ENCODE results near the gene AMFR.
"Not testable (repeated sequence)": the region's sequence is repeated elsewhere in the genome, so short reads cannot be mapped to it uniquely, and the experiment has no call there.

The AMFR gene

DNA sequence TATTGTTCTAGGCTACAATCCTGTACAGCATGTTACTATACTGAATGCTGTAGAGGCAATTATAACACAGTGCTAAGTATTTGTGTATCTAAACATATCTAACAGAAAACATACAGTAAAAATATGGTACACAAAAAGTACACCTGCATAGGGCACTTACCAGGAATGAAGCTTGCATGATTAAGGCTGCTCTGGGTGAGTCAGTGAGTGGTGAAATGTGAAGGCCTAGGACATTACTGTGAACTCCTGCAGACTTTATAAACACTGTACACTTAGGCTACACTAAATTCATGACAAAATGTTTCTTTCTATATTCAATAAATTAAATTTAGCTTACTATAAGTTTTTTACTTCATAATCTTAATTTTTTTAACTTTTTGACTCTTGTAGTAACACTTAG, 37.1 kb downstream of the AMFR start:
- H3K4me3 ChIP-seq (ENCODE audit: low read length): no peak overlapping the region
- no peak for TF ChIP-seq ZNF274 (IDR thresholded peaks at IDR 0.05; ENCODE audit: low read depth, low read length)

DNA sequence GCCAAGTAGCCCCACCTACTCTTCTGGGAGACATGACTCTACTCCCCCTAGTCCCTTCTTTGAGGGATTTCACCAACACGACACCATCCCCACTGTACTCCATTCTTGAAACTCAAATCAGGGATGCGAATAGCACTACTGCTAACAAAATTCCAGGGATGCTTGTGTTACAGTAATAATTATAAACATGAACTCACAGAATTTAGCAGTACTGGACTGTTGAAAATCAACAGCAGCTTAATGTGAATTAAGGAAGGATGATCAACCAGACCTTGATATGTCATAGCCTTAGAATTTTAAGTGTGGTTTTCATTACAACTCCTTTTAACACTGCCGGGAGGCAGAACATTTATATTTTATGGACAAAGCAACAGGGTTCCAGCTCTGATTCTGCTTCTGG, 37.9 kb downstream of the AMFR start:
- TF ChIP-seq ZNF274 (IDR thresholded peaks at IDR 0.05; ENCODE audit: low read depth, low read length): no peak
- no peak overlapping the region for H3K4me3 ChIP-seq (ENCODE audit: low read length)

DNA sequence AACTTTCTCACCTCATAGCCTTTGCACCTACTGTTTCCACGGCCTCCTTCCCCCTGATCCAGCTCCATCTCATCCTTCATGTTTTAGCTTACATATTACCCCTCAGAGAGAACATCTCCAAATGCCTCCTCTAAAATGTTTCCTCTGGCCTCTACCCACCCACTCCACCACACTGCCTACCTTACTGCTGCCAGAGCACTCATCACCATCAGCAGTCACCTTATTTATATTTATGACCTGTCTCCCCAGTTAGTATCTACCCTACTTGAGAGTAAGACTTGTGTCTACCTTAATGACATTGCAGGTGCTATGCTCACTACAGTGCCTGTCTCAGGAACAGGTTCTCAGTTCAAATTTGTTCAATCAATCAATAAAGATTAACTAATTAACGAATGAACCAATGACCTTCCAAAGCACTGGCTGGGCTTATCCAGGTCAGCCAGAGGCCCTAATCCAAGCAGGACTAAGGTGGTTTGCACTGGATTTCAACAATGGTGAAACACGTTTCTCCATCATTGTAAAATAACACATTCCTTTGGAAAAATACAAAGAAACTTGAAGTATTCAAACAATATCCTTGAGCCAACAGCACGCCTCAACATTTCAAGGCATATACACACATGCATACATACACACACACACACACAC, 41.1 kb downstream of the AMFR start:
- no peak for TF ChIP-seq ZNF274 (IDR thresholded peaks at IDR 0.05; ENCODE audit: low read depth, low read length)
- no peak overlapping the region for H3K4me3 ChIP-seq (ENCODE audit: low read length)

DNA sequence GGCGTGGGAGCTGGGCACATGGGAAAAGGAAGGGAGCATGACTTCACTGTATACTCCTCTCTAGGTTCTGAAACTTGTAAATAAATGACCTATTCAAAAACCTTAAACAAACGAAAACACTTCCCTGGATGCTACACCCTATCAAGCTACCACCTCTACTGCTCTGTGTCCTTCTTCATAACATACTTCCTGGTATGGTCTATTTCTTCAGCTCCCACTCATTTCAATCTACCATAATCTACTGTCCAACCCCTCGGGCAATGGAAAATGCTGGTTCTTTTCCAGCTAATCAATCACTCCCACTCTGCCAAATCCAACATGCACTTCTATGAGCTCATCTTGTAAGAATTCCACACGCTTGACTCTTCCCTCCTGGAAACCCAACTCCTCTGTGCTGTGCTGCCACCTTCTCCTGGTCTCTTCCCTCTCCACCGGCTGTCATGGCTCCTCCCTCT, 42.4 kb downstream of the AMFR start:
- TF ChIP-seq ZNF274 (IDR thresholded peaks at IDR 0.05; ENCODE audit: low read depth, low read length): no peak

DNA sequence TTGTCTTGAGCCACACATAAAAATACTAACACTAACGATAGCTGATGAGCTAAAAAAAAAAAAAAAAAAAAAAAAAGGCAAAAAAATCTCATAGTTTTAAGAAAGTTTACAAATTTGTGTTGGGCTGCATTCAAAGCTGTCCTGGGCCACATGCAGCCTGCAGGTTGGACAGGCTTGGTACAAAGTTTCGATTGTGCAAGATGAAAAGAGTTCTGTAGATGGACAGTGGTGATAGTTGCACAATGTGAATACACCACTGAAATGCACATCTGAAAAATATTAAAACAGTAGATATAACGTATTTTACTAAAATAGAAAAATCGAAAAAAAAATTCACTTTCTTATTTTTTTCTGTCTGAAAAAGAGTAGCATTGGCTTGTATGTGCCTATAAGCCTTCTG, 42.9 kb downstream of the AMFR start:
- H3K4me3 ChIP-seq (ENCODE audit: low read length): no peak overlapping the region
- TF ChIP-seq ZNF274 (IDR thresholded peaks at IDR 0.05; ENCODE audit: low read depth, low read length): no peak

More for the DNA sequence above, 42.4 kb downstream of the AMFR start:
- no peak overlapping the region for H3K4me3 ChIP-seq (ENCODE audit: low read length)

DNA sequence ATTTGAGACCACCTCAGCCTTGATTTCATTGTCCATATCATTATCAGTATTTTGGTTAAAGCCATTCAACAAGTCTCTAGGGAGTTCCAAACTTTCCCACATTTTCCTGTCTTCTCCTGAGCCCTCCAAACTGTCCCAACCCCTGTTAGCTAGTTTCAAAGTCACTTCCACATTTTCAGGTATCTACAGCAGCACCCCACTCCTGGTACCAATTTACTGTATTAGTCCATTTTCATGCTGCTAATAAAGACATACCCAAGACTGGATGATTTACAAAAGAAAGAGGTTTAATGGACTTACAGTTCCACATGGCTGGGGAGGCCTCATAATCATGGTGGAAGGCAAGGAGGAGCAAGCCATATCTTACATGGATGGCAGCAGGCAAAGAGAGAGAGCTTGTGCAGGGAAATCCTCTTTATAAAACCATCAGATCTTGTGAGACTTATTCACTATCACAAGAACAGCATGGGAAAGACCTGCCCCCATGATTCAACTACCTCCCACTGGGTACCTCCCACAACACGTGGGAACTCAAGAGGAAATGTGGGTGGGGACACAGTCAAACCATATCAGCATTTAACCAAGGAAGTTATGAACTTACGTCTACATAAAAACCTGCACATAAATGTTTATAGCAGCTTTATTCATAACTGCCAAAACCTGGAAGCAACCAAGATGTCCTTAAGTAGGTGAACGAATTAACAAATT, 44.4 kb downstream of the AMFR start:
- H3K4me3 ChIP-seq (ENCODE audit: low read length): not testable (repeated sequence)

DNA sequence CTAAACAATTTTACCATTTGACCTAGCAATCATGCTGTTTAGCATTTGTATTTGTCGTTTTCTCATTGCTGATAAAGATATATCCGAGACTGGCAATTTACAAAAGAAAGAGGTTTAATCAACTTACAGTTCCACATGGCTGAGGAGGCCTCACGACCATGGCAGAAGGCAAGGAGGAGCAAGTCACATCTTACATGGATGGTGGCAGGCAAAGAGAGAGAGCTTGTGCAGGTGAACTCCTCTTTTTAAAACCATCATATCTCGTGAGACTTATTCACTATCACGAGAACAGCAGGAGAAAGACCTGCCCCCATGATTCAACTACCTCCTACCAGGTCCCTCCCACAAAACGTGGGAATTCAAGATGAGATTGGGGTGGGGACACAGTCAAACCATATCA, 46.3 kb downstream of the AMFR start:
- not testable (repeated sequence) for H3K4me3 ChIP-seq (ENCODE audit: low read length)

DNA sequence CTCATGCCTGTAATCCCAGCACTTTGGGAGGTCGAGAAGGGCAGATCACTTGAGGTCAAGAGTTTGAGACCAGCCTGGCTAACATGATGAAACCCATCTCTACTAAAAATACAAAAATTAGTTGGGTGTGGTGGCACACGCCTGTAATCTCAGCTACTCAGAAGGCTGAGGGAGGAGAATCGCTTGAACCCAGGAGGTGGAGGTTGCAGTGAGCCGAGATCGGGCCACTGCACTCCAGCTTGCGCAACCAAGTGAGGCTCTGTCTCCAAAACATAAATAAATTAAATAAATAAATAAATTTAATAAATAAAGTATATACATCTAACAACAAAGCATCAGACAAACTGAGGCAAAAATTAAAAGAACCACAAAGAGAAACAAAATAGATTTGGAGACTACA, 49.6 kb downstream of the AMFR start:
- H3K4me3 ChIP-seq (ENCODE audit: low read length): not testable (repeated sequence)

DNA sequence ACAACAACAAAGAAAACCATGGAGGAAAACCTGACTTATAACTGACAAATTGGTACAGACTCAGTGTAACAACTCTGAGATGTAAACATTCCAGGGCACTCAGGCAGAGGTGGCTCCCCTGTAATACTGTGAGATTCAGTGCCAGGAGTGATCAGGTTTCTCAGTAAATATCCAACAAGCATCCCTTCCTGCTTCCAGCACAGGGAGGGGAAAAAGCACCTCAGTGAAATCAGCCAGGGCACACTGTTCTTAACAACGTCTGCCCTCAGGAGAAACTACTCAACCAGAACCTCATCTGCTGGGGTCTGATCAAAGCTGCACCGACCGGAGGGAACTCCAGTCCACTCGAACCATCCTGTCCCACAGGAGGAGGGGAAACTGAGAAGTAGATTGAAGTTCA, 52.3 kb downstream of the AMFR start:
- no peak overlapping the region for H3K4me3 ChIP-seq (ENCODE audit: low read length)

DNA sequence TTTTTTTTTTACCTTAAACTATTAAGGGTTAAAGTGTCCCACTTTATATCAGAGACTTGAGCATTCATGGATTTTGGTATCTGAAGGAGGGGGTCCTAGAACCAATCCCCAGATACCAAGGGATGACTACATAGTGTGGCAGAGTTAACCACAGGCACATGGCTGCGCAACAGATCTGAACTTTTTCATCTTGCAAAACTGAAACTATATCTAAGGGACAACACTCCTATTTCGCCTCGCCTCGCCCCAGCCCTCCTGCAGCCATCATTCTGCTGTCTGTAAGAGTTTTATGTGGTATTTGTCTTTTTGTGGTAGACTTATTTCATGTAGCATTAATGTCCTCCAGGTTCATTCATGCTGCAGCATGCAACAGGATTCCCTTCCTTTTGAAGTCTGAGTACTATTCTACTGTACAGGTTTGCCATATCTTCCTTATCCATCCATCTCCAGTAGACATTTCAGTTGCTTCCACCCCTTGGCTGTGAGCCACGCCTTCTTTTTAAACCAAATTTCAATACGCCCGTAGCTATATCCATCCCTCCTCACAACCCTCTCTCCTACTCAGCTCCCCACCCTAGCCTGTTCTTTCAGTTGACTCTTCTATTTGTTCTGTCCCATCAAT, 53.2 kb downstream of the AMFR start:
- TF ChIP-seq ZNF274 (IDR thresholded peaks at IDR 0.05; ENCODE audit: low read depth, low read length): no peak
- H3K4me3 ChIP-seq (ENCODE audit: low read length): no peak overlapping the region

More for the DNA sequence above, 52.3 kb downstream of the AMFR start:
- TF ChIP-seq ZNF274 (IDR thresholded peaks at IDR 0.05; ENCODE audit: low read depth, low read length): no peak

DNA sequence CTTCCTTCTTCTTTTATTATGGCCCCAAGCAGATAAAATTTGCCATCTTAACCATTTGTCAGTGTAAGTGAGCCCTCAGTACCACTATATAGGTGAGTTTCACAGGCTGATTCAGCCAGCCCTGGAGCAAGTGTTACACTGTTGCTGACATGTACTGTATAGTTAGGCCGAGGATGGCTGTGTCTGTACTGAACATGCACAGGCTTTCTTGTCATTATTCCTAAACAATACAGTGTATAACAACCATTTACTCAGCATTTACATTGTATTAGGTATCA, 53.7 kb downstream of the AMFR start:
- TF ChIP-seq ZNF274 (IDR thresholded peaks at IDR 0.05; ENCODE audit: low read depth, low read length): no peak
- H3K4me3 ChIP-seq (ENCODE audit: low read length): no peak overlapping the region

DNA sequence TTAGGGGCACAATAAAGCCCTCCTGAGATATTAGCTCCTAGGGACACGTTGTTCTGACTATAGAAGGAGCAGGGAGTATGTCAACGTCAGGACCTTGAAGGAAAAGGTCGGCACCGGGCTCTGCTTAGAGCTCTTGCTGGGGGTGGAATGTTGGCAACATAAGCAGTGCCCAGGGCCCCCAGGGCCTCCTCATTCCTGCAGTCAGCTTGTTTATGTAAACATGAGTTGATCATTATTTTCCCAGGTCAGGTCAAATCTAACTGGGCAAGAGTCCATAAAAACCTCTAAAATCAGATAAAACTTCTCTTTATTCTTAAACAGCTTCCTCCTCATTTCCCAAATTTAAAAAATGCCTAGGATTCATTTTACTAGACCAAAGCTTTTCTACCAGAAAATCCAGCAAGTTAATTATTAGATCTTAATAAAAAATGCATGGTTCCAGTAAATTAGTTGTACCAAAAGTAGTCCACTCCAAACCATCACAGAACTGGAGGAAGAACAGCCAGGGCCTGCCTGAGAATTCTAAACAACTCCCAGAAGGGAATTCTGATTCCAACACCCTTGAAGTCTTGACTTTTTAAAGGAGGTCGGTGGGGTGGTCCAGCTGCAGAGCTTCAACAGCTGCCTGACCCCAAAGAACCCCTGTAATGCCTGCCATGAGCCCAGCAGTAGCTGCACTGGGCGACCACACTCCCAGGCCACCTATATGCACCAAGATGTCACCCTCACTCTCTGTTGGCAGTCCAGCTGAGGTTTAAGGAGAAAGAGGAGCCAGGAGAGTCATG, 54.3 kb downstream of the AMFR start:
- no peak overlapping the region for H3K4me3 ChIP-seq (ENCODE audit: low read length)
- TF ChIP-seq ZNF274 (IDR thresholded peaks at IDR 0.05; ENCODE audit: low read depth, low read length): no peak

DNA sequence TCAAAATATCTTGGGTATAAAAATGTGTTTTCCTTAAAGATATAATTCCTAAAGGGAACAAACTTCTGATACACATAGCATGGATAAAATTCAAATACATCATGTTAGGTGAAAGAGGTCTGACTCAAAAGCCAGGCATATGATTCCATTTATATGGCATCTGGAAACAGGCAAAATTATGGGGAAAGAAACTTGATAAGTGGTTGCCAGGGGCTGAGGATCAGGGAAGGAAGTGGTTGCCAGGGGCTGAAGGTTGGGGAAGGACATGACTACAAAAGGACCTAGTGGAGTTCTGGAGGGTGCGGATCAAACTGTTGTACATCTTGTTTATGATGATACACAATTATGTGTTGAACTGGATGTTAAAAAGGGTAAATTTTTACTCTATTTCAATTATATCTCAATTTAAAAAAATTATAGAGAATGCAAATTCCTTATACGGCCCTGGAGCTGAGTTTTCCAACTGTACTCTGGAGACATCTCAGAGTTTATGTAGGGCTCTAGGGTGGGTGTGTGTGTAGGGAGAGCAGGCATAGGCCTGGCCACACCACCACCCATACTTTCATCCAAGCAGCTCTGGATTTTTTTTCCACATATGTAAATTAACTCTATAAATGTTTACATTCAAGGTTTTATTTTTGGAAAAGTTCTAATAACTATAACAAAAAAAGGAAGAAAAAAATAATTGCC, 55.0 kb downstream of the AMFR start:
- H3K4me3 ChIP-seq (ENCODE audit: low read length): no peak overlapping the region
- TF ChIP-seq ZNF274 (IDR thresholded peaks at IDR 0.05; ENCODE audit: low read depth, low read length): no peak

DNA sequence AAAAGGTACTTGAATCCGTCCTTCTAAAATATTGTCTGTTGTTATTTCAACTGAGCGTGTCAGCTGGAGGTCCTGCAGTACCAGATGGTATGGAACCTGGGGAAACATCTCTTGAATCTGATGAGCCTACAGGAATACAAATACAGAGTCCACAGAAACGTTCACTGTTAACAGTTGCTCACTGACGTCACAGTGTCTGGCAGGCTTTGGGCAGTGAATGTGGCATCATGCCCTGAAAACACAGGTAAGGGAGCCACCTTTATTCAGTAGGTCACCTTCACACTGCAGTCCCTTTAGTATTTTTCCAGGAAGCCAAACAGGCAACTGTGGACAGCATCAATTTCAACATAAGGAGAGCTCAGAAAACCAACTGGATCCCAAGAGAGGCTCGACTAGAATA, 56.1 kb downstream of the AMFR start:
- TF ChIP-seq ZNF274 (IDR thresholded peaks at IDR 0.05; ENCODE audit: low read depth, low read length): no peak
- no peak overlapping the region for H3K4me3 ChIP-seq (ENCODE audit: low read length)
